WERI-Rb-1 (cell line): Measurements from ENCODE around the gene NLRP9.

ENCODE experiments used
- DNase-seq: peaks from one replicate; pipeline ENCODE4 v3.0.0-alpha.2; 2020
- H3K27ac ChIP-seq: fragments of 250-450 bp; sonication (Bioruptor Pico); 2 replicates; pipeline ENCODE4 v1.5.1; 2020; ENCODE audit warnings: mild to moderate bottlenecking, moderate library complexity
- H3K27me3 ChIP-seq: fragments of 250-450 bp; sonication (Bioruptor Pico); 2 replicates; pipeline ENCODE4 v1.5.1; 2021; ENCODE audit warnings: mild to moderate bottlenecking, low read depth, moderate library complexity; ENCODE audit not compliant: insufficient read depth, severe bottlenecking
- H3K36me3 ChIP-seq: fragments of 250-450 bp; sonication (Bioruptor Pico); 2 replicates; pipeline ENCODE4 v1.5.1; 2020; ENCODE audit warnings: mild to moderate bottlenecking, moderate library complexity
- H3K4me3 ChIP-seq: 2 replicates; pipeline ENCODE4 v1.5.1; 2011; ENCODE audit warnings: low read depth, mild to moderate bottlenecking, control low read depth, low read length
- H3K9me3 ChIP-seq: fragments of 250-450 bp; sonication (Bioruptor Pico); 2 replicates; pipeline ENCODE4 v1.5.1; 2021; ENCODE audit warnings: mild to moderate bottlenecking, moderate library complexity; ENCODE audit not compliant: severe bottlenecking
- TF ChIP-seq, protein P1 (sequence below): IDR thresholded peaks from 2 replicates; pipeline ENCODE4 v1.5.1; 2011; ENCODE audit warnings: low read depth, mild to moderate bottlenecking, control low read depth, inconsistent platforms, low read length

NLRP9 gene

DNA sequence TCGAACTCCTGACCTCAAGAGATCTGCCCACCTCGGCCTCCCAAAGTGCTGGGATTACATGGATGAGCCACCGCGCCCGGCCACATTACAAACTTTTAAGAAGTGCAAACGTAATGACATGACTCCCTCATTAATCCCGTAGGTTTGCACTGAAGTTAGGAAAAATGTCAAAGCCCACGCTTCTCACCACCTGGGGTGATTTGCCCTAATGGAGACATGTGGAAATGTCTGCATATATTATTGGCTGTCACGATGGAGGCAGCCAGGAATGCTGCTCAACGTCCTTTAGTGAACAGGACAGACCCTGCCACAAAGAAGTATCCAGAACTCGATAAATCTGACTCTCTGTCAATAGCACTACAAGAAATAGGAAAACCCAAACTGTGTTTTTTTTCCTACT lies 21.0 kb downstream of the NLRP9 start:
- DNase-seq = no peak
- peaks cover 12% of the 10 kb centered on the region for H3K9me3 ChIP-seq
- no peak overlapping the region for H3K4me3 ChIP-seq
- H3K36me3 ChIP-seq = no peaks in the 10 kb centered on the region
- no peak overlapping the region for H3K27ac ChIP-seq
- peaks cover 64% of the 10 kb centered on the region for H3K27me3 ChIP-seq
- TF ChIP-seq, protein P1, sequence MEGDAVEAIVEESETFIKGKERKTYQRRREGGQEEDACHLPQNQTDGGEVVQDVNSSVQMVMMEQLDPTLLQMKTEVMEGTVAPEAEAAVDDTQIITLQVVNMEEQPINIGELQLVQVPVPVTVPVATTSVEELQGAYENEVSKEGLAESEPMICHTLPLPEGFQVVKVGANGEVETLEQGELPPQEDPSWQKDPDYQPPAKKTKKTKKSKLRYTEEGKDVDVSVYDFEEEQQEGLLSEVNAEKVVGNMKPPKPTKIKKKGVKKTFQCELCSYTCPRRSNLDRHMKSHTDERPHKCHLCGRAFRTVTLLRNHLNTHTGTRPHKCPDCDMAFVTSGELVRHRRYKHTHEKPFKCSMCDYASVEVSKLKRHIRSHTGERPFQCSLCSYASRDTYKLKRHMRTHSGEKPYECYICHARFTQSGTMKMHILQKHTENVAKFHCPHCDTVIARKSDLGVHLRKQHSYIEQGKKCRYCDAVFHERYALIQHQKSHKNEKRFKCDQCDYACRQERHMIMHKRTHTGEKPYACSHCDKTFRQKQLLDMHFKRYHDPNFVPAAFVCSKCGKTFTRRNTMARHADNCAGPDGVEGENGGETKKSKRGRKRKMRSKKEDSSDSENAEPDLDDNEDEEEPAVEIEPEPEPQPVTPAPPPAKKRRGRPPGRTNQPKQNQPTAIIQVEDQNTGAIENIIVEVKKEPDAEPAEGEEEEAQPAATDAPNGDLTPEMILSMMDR = no peak

DNA sequence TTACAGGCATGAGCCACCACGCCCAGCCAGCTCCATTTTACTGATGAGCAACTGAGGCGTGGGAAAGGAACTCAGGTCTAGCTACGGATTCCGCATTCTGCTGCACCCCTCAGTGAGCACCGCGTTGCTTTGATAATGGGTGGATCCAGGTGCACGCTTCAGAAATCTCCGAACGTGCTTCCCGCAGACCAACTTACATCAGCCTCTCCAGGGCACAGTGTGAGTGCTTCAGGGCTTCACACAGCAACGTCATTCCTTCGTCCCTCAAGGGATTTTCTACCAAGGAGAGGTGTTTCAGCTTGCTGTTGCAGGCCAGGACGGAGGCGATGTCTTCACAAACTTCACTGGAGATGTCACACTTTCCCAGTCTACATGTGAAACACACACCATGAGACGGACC lies 21.7 kb downstream of the NLRP9 start:
- Histone ChIP-seq H3K27me3 (peaks cover 59% of the 10 kb centered on the region), H3K27ac (no peak overlapping the region), H3K9me3 (peaks cover 7% of the 10 kb centered on the region), H3K4me3 (no peak overlapping the region), H3K36me3 (no peaks in the 10 kb centered on the region)
- TF ChIP-seq, protein P1 = no peak
- no peak for DNase-seq

DNA sequence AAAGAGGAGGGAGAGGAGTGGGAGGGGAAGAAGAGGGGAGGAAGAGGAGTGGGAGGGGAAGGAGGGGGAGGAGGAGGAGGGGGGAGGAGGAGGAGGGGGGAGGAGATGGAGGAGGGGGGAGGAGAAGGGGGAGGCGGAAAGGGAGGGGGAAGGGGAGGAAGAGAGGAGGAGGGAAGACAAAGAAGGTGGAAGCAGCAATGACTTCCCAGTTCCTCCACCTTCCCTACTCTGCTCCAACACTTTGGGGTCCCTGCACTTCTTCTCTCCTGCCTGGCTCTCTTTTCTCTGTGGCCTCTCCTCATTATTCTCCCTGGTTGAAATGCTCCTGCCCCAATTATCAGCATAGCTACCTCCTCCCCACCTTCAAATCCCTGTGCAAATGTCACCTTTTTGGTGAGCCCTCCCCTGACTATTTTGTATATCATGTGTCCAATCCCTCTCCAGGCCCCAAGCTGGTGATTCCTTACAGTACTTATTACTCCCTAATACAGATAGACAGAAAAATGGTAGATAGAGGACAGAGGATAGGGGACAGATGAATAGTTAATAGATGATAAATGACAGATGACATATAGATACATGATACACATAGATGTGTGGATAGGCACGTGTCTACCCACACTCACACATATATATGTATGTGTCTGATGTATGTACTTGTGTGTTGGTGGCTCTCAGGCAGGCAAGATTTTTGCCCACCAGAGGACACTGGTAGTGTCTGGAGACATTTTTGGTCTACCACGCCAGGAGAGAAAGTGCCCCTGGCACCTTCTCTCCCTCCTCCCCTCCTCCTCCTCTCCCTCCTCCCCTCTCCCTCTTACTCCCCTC lies 25.2 kb downstream of the NLRP9 start:
- no peak overlapping the region for H3K4me3 ChIP-seq
- H3K9me3 ChIP-seq = no peaks in the 10 kb centered on the region
- no peak overlapping the region for H3K27ac ChIP-seq
- TF ChIP-seq, protein P1 = no peak
- no peaks in the 10 kb centered on the region for H3K36me3 ChIP-seq
- DNase-seq = no peak
- peaks cover 43% of the 10 kb centered on the region for H3K27me3 ChIP-seq

DNA sequence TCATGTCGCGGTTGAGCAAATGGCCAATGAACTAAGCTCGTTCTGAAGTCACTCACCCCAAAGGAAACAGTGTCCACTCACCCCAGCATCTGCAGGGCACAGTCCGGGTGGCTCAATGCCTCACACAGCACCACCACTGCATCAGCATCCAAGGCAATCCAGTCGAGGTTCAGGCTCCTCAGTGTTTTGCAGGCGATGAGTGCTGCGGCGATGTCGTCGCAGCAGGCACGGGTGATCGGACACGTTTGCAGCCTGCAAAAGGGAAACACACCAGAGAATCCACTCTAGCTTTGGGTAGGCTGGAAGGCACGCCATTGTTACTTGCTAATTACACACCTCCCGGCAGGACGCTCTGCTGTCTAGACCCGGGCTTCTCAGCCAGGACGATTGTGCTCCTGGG lies 26.5 kb downstream of the NLRP9 start:
- DNase-seq = no peak
- TF ChIP-seq, protein P1 = no peak
- no peaks in the 10 kb centered on the region for H3K36me3 ChIP-seq
- H3K27me3 ChIP-seq = peaks cover 34% of the 10 kb centered on the region
- no peaks in the 10 kb centered on the region for H3K9me3 ChIP-seq
- no peak overlapping the region for H3K27ac ChIP-seq
- H3K4me3 ChIP-seq = no peak overlapping the region

DNA sequence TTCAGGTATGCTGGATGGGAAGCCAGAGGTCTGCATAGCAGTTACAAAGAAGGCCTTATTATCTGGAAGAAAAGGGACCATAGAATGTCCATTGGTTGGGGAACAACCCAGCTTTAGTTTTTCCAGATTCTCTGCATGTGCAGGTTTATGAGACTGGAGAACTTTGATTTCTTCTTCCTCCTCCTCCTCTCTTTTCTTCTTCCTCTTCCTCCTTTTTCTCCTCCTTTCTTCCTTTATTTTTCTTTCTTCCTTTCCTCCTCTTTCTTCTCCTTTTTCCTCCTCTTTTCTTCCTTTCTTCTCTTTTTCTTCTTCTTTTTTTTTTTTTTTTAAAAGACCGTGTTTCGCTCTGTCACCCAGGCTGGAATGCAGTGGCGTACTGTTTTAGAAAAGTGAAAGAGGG lies 32.2 kb downstream of the NLRP9 start:
- no peak for DNase-seq
- no peak overlapping the region for H3K27ac ChIP-seq
- TF ChIP-seq, protein P1 = no peak

More for the DNA sequence above, 32.2 kb downstream of the NLRP9 start:
- H3K36me3 ChIP-seq = peaks cover 3% of the 10 kb centered on the region
- no peak overlapping the region for H3K4me3 ChIP-seq
- peaks cover 12% of the 10 kb centered on the region for H3K27me3 ChIP-seq
- no peaks in the 10 kb centered on the region for H3K9me3 ChIP-seq
